Measurements from ENCODE around the gene ADAP1.

Gene ADAP1

DNA sequence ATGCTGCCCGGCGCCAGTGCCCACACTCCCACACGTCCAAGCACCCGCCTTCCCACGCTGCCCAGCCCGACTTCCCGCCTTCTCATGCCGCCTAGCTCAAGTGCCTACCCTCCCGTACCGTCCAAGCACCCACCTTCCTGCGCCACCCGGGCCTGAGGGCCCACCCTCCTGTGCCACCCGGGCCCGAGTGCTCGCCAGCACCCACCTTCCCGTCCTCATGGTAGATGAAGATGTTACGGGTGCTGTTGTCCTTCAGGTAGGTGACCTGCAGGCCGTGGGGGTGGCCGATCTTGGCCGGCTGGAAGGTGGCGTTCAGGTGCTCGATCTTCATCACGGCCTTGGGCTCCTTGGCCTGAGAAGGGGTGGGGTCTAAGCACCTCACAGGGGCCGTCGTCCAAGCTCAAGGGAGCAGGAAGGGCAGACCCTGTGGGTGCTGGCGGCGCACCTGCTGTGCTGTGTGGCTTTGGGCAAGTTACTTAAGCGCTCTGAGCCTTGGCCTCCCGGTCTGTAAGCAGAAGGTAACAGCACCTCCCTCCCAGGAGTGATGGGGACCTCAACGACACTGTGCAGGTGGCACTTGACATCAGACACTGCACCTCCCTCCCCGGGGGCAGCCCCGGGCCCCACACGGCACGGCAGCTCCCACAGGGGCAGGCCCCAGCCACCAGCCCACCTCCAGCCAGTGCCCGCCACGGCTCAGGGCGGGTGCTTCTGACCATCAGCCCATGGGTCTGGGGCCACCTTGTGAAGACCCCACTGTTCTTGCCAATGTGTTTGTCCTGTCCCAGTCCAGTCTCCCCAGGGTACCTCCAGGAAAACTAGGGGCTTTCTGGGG, 50.3 kb downstream of the ADAP1 start:
- no peak for DNase-seq

DNA sequence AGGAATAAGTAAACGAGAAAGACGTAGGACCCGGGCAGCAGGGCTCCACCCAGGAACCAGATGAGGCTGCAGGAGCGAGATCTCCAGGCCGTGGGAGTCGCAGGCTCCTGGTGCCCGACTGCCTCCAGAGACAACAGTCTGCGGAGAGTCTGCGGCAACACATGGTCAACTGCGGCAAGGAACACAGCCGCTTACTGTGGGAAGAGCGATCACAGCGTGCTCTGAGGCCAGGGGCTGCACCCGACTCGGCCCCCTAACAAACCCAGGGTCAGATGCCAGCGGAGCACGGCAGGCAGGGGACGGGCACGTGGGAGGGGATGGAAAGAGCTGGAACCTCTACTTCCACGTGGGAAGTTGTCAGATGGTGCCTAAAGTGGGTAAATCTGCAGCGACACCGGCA, 51.5 kb downstream of the ADAP1 start:
- no peak for DNase-seq

DNA sequence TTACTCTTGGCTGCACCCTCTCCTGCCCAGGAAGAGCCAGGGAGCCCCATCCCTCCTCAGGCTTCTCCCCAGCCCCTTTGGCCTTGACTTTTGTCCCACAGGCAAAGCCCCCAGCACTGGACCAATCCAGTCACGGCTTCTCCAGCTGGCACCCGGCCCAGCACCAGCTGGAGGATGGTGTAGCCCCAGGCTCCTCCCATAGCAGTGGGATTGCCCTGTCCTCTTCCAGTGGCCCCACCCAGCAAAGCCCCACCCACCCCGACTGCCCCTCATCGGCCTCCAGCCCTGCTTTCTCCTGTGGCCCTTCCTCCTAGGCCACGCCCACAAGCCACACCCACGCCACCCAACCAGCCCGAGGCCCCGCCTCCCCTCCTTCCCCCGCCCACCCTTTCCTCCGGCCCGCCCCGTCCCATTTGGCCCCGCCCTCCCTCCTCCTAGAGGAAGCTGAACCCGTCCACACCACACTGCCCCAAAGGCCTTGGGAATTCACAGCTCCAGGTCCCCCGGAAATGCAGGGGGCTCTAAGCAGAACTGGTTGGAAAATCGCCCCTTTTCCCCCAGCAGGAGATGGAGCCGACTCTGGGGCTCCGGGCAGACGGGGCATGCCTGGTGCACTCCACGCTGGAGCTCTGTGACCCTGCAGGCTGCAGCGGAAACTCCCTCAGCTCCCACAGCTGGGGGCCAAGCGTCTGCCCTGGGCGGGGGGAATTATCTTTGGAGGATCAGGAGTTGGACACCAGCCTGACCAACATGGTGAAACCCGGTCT, 52.9 kb downstream of the ADAP1 start:
- peak; percentile 46 for DNase-seq

GRCh38 chr7:901041-901387, 53.5 kb downstream of the ADAP1 start:
- DNase-seq: no peak

DNA sequence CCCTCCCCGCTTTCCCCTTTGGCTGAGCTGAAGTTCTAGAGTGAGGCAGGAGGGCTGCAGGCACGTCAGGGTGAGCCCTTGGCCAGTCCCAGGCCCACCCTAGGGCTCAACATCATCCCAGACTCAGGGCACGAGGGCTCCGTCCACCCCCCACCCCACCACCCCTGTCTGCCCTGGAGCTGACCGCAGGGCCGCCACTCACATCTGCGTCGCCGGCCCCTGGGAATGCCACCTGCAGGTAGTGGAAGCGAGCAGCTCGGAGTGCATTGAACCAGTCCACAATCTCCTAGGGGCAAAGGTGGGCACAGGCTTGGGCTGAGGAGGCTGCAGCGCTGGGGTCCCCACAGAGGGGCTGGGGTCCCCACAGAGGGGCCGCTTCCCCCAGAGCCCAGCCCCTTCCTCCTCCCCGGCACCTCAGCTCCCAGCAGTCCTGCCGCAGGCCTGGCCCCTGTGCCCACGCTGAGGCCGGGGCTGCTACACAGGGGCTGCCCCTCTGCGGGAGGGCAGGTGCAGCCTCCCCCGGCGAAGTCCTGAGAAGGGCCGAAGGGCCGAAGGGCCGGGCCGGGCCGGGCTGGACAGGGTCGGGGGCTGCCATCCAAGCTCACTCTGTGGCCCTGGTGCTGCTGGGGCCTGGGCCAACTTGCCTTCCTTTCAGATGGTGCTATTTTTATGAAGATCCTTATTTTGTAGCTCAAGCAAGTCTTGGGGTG, 54.0 kb downstream of the ADAP1 start:
- no peak for DNase-seq

DNA sequence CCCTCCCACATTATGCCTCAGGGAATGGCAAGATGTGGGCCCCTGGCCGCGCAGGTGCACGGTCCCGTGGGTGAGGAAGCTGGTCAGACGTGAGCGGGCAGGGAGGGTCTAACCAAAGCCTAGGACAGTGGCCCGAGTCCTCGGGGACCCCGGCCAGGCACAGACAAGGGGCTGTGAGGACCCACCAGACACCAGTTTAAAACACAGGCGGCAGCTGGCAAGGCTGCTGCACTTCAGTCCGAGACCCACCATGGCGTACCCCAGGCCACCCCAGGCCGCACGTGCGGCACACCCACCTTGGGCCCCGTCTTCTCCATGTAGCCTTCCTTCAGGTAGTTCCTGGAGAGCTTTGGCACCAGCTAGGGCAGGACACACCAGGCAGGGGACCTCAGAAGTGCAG, 54.7 kb downstream of the ADAP1 start:
- DNase-seq: no peak

- no peak for DNase-seq
Observed at GRCh38 chr7:898855-899681, 55.4 kb downstream of the ADAP1 start.

DNA sequence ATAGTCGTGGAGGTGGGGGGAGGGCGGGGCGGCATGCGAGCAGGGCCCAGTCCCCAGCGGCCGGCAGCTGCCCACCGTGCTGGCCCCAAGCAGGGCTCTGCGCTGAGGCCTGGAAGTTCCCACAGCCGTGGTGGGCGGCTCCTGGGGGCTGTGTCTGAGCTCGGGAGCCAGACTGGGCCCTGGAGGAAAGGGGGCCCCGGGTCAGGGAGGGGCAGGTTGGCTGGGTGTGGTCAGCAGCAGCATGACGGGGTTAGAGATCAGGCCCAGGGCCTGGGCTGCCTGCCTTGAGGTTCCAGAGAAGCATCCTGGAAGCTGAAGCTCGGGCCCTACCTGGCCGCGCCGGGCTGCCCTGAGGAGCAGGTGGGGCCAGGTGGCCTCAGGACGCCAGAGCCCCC, 56.0 kb downstream of the ADAP1 start:
- DNase-seq: no peak

- DNase-seq: no peak
Observed at GRCh38 chr7:897771-898376, 56.6 kb downstream of the ADAP1 start.

DNA sequence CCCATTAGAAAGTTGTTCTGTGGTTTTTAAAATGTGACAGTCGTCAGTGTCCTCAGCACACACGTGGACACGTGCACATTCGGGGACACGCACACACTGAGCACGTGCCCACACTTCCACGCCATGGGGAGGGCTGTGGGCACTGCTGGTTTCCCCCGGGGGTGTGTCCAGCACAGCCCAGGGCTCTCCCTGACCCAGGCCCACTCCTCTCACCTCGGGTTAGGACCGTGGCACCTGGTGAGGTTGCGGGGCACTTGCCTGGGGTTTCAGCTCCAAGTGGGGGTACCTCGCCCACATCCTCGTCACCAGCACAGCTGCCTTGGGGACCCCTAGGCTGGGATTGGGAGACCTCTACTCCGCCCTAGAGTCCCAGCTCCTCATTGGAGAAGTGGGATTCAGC, 57.4 kb downstream of the ADAP1 start:
- DNase-seq: no peak

- no peak for DNase-seq
Observed at GRCh38 chr7:896346-897075, 58.0 kb downstream of the ADAP1 start.

- no peak for DNase-seq
Observed at GRCh38 chr7:895451-896052, 58.9 kb downstream of the ADAP1 start.

DNA sequence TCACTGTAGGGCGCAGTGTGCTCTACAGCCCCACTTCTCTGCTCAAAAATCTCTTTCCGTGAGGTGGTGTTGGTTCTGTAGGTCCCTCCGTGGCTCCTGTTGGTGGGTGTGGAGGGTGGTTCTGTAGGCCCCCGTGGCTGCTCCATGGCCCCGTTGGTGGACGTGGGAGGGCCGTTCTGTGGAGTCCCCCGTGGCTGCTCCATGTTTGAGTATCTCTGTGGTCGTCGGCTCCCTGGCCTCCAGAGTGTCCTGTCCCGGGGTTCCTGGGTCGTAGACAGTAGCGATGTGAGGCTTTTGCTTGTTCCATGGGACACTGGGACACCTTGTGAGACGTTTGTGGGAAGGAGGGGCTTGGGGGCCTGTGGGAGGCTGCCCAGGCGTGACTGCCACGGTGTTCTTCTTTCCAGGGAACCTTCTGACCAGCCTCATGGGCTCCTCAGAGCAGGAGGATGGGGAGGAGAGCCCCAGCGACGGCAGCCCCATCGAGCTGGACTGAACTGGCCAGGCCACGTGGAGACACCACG, 59.5 kb downstream of the ADAP1 start:
- DNase-seq: no peak

GRCh38 chr7:894164-894867, 60.2 kb downstream of the ADAP1 start:
- DNase-seq: no peak

DNA sequence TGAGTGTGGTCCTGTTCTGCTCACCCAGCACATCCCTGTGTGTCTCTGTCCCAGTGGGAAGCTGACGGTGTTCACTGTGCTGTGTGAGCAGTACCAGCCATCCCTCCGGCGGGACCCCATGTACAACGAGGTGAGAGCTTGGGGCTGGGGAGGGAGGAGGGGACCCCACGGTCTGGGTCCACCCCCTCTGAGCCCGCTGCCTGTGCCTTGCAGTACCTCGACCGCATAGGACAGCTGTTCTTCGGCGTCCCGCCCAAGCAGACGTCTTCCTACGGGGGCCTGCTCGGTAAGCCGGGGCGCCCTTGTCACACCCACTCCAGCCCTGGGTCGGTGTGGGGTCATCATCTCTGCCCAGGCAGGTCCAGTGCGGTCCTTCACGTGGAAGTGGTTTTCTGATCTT, 60.8 kb downstream of the ADAP1 start:
- no peak for DNase-seq

DNA sequence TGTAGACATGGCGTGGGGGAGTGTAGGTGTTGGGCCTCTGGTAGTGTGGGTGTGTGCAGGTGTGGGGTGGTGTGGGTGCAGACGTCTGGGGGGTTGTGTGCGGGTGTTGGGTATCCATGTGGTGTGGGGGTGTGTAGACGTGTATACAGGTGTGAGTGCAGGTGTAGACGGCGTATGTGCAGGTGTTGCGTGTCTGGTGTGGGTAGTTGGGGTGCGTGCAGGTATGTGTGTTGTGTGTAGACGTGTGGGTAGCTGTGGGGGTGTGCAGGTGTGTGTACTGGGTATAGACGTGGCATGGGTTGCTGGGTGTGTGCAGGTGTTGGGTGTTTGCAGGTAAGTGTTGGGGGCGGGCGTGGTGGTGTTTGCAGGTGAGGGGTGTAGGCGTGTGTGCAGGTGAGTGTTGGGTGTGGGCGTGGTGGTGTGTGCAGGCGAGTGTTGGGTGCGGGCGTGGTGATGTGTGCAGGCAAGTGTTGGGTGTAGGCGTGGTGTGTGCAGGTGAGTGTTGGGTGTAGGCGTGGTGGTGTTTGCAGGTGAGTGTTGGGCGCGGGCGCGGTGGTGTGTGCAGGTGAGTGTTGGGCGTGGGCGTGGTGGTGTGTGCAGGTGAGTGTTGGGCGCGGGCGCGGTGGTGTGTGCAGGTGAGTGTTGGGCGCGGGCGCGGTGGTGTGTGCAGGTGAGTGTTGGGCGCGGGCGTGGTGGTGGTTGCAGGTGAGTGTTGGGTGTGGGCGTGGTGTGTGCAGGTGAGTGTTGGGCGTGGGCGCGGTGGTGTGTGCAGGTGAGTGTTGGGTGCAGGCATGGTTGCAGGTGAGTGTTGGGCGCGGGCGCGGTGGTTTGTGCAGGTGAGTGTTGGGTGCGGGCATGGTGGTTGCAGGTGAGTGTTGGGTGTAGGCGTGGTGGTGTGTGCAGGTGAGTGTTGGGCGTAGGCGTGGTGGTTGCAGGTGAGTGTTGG, 61.6 kb downstream of the ADAP1 start:
- DNase-seq: no peak

- no peak for DNase-seq
Observed at GRCh38 chr7:891805-892204, 62.7 kb downstream of the ADAP1 start.

DNA sequence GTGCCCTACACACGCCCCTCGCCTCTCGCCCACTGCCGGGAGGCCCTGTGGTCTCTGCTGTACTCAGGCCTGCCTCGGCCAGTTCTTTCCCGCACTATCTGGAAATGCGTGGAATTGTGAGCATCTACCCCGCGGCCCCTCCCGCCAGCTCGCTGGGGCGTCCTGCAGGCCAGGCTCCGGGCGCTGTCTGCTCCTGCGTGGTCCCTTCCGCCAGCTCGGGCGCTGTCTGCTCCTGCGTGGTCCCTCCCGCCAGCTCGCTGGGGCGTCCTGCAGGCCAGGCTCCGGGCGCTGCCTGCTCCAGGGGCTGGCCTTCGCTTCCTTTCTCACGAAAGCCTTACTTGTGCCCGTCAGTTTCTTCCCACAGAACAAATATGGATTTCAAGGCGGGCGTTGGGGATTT, 63.2 kb downstream of the ADAP1 start:
- no peak for DNase-seq

DNA sequence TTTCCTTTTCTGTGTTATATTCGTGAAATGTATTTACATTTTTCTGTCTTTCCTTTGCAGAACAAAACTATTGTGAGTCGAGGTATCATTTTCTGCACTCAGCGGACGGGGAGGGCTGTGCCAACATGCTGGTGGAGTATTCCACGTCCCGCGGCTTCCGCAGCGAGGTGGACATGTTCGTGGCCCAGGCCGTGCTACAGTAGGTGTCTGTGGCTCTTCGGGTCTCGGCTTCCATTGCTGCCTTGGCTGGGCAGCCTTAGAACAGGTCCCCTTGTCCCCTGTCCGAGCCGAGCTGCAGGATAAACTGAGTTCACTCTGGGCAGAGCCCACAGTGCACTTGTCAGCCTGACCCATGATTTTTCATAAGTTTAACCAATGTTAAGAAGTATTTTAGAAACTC, 63.6 kb downstream of the ADAP1 start:
- no peak for DNase-seq
